Ovary (tissue), 3 donors: ENCODE measurements around the gene MFGE8.

Experiments used
- POLR2A ChIP-seq: fragments of 450-650 bp; IDR thresholded peaks from one replicate; pipeline ENCODE4 v1.6.1; 2017; ENCODE audit warnings: antibody characterized with exemption, mild to moderate bottlenecking, moderate library complexity
- TF ChIP-seq, protein P1 (sequence below), 3 donors: fragments of 450-650 bp in 2 of 3; fragments of 200-600 bp in 1 of 3; IDR thresholded peaks; one replicate each; pipeline versions ENCODE4 v1.5.1 to v1.8.0; 2016 to 2022; ENCODE audit warnings: antibody characterized with exemption in 3 of 3, mild to moderate bottlenecking in 1 of 3
- donor health status: DM: no; HTN: no; CAD: no.

DNA sequence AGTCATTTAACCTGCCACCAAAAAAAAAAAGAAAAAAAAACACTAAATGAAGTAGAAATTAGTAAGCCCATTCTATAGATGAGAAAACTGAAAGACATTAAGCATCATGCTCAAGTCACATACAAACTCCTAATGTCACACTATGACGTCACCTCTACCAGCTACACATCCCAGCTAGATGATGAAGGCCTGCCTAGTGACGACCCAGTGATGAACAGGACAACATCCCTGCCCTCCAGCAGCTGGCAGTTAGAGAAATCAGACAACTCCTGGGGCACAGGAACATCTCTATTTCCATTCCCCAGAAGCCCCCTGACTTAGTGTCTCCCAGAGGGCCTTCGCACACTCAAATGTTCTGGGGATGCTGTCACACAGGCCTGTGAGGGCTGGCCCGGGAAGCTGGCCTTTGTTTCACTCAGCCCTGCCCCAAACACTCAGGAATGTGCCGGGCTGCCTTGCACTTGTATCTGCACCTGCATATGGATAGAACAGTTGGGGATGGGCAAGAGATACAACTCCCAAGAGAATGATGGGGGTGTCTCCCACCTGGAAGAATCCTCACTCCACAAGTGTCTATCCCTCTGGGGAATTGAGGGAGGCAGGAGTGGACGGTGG, 10.9 kb downstream of the MFGE8 start:
- TF ChIP-seq, protein P1, sequence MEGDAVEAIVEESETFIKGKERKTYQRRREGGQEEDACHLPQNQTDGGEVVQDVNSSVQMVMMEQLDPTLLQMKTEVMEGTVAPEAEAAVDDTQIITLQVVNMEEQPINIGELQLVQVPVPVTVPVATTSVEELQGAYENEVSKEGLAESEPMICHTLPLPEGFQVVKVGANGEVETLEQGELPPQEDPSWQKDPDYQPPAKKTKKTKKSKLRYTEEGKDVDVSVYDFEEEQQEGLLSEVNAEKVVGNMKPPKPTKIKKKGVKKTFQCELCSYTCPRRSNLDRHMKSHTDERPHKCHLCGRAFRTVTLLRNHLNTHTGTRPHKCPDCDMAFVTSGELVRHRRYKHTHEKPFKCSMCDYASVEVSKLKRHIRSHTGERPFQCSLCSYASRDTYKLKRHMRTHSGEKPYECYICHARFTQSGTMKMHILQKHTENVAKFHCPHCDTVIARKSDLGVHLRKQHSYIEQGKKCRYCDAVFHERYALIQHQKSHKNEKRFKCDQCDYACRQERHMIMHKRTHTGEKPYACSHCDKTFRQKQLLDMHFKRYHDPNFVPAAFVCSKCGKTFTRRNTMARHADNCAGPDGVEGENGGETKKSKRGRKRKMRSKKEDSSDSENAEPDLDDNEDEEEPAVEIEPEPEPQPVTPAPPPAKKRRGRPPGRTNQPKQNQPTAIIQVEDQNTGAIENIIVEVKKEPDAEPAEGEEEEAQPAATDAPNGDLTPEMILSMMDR (IDR thresholded peaks at IDR 0.05): no peak
- TF ChIP-seq POLR2A: no peak
